Measurements from ENCODE around the gene NFE2L3. TPM values are rescaled to one million over a fixed set of nuclear protein-coding genes. Genes with fewer than 3 reads are reported as not detected.

NFE2L3 gene
- total and polyA plus RNA-seq, 9 of the 15 experiments (the other 6 are each of a cell fraction or from before 2014, with no cell fraction given) = 2.9 to 16.9 (median 12.4) TPM

- peak; percentile 46 for TF ChIP-seq MYC (IDR thresholded peaks at IDR 0.05; ENCODE audit: low read depth, low read length)
- no peak for TF ChIP-seq MYC (CRISPR knock-in tag; IDR thresholded peaks at IDR 0.05; ENCODE audit: borderline replicate concordance, low read depth)
Measured at GRCh38 chr7:26156451-26157420, 4.7 kb downstream of the NFE2L3 start (continued).

DNA sequence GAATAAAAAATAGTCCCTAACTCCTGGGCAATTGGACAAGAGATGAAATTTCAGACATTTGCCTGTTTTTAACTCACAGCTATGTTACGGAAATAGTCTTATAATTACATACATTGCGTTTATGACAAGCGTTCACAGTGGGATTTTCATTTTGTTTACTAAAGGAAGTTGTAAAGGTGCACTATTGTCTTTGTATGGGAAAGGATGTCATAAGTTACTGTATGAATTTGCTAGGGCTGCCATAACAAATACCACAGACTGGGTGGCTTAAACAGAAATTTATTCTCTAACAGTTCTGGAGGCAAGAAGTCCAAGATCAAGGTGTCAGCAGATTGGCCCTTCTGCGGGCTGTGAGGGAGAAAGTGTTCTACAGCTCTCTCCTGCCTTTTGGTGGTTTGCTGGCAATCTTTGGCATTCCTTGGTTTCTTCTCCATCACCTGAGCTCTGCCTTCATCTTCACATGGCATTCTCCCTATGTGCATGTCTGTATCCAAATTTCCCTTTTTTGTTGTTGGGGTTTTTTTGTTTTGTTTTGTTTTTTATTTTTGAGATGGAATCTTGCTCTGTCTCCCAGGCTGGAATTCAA is 5.6 kb downstream of the NFE2L3 start:
- Histone ChIP-seq H3K4me2 (ENCODE audit: insufficient read depth, low read length) (no peak overlapping the region), H3K27ac (ENCODE audit: extremely low read depth, low read depth, low read length) (no peak overlapping the region), H3K9ac (ENCODE audit: insufficient read depth in 1 of 2, low read depth in 2 of 2, low read length in 2 of 2) (no peak overlapping the region), H3K79me2 (ENCODE audit: control insufficient read depth, insufficient read depth, low read length) (peaks cover 73% of the 10 kb centered on the region), H2AFZ (ENCODE audit: low read depth, low read length) (no peak overlapping the region), H3K9me3 (replicated peaks; ENCODE audit: control insufficient read depth, insufficient read depth, low read depth, low read length) (no peaks in the 10 kb centered on the region), H3K36me3 (ENCODE audit: control insufficient read depth, insufficient read depth, low read length) (no peaks in the 10 kb centered on the region; the same call in 2 of the 3 replicates), H3K4me3 (no peak overlapping the region), H3K9me1 (ENCODE audit: control insufficient read depth, insufficient read depth, low read length) (no peaks in the 10 kb centered on the region), H4K20me1 (replicated peaks; ENCODE audit: control insufficient read depth, insufficient read depth, low read length) (peaks cover 11% of the 10 kb centered on the region; the same call in 1 of the 2 replicates), H3K27me3 (ENCODE audit: control insufficient read depth in 2 of 2, insufficient read depth in 2 of 2, low read length in 2 of 2) (no peaks in the 10 kb centered on the region), H3K4me1 (replicated peaks in 1 of 2; ENCODE audit: control insufficient read depth in 2 of 2, insufficient read depth in 2 of 2, low read length in 2 of 2) (peaks cover 18 to 40% of the 10 kb centered on the region in 2 experiments)
- POLR2A ChIA-PET = interaction anchor here (1.0 to 5.7 kb wide), 3 partner anchors 10 to 41 kb away, joined by 3 to 27 read pairs (median 5); no protein-coding TSS in a partner anchor
- intact Hi-C loops (cut with micrococcal nuclease) = no loop called here
- no TSS peak for BruUV-seq (replicated peaks)
- DNase-seq (ENCODE audit: extremely low read depth in 1 of 4, low spot score in 3 of 4) (no peak), ATAC-seq (no peak), FAIRE-seq (no peak)
- 84% methylated on average over 4 of the region's 4 CpGs for WGBS (ENCODE audit: insufficient coverage, low coverage, missing lambda C conversion rate)
- TF ChIP-seq PHF21A (IDR thresholded peaks at IDR 0.05; ENCODE audit: borderline replicate concordance, low read depth) (no peak), RBM25 (IDR thresholded peaks at IDR 0.05; ENCODE audit: low read depth, low read length, severe bottlenecking) (no peak), TSHZ1 (CRISPR knock-in tag; IDR thresholded peaks at IDR 0.05) (no peak), KDM4B (IDR thresholded peaks at IDR 0.05; ENCODE audit: borderline replicate concordance in 2 of 2, low read depth in 1 of 2) (no peak), ZNF140 (CRISPR knock-in tag; IDR thresholded peaks at IDR 0.05) (no peak), ZNF277 (CRISPR knock-in tag; IDR thresholded peaks at IDR 0.05; ENCODE audit: borderline replicate concordance) (0 out of 2 replicates have a peak, but pooled peaks have one; percentile 11)
- TF ChIP-seq, protein P1, sequence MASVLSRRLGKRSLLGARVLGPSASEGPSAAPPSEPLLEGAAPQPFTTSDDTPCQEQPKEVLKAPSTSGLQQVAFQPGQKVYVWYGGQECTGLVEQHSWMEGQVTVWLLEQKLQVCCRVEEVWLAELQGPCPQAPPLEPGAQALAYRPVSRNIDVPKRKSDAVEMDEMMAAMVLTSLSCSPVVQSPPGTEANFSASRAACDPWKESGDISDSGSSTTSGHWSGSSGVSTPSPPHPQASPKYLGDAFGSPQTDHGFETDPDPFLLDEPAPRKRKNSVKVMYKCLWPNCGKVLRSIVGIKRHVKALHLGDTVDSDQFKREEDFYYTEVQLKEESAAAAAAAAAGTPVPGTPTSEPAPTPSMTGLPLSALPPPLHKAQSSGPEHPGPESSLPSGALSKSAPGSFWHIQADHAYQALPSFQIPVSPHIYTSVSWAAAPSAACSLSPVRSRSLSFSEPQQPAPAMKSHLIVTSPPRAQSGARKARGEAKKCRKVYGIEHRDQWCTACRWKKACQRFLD (CRISPR knock-in tag; IDR thresholded peaks at IDR 0.05) = no peak
- CTCF ChIA-PET (ENCODE audit: low intra/inter-chr PET ratio) = no interaction called here
- in situ Hi-C loops (cut with MboI) = no loop called here
